NT2/D1 (cell line): Measurements from ENCODE around the gene MACROD1.

ENCODE experiments used
- DNase-seq: peaks from one replicate; pipeline ENCODE4 v3.0.0-alpha.2; 2011; ENCODE audit warnings: low read depth, low spot score
- H3K27me3 ChIP-seq: 2 replicates; pipeline ENCODE4 v1.6.0; 2011; ENCODE audit warnings: mild to moderate bottlenecking; ENCODE audit not compliant: insufficient read length, insufficient read depth
- H3K36me3 ChIP-seq: 2 replicates; pipeline ENCODE4 v1.6.1; 2011; ENCODE audit warnings: mild to moderate bottlenecking, low read length, mixed read lengths; ENCODE audit not compliant: insufficient read depth, insufficient read length
- H3K4me1 ChIP-seq: 2 replicates; pipeline ENCODE4 v1.5.1; 2011; ENCODE audit not compliant: insufficient read depth, insufficient read length
- H3K4me3 ChIP-seq: 2 replicates; pipeline ENCODE4 v1.5.1; 2011; ENCODE audit warnings: low read depth; ENCODE audit not compliant: insufficient read length
- H3K9ac ChIP-seq: 2 replicates; pipeline ENCODE4 v1.6.0; 2011; ENCODE audit warnings: low read depth; ENCODE audit not compliant: insufficient read length
- H3K9me3 ChIP-seq: 2 replicates; pipeline ENCODE4 v1.5.1; 2011; ENCODE audit warnings: mild to moderate bottlenecking, low read length; ENCODE audit not compliant: insufficient read depth
- SUZ12 ChIP-seq: IDR thresholded peaks from 2 replicates; pipeline ENCODE4 v1.6.1; 2011; ENCODE audit not compliant: insufficient read length, insufficient read depth; ENCODE audit errors: extremely low read depth
- YY1 ChIP-seq: IDR thresholded peaks from 2 replicates; pipeline ENCODE4 v1.6.1; 2011; ENCODE audit not compliant: insufficient read length, insufficient read depth
- ZNF274 ChIP-seq: IDR thresholded peaks from 2 replicates; pipeline ENCODE4 v1.6.1; 2011; ENCODE audit warnings: mild to moderate bottlenecking, low read depth, low read length

The MACROD1 gene

DNA sequence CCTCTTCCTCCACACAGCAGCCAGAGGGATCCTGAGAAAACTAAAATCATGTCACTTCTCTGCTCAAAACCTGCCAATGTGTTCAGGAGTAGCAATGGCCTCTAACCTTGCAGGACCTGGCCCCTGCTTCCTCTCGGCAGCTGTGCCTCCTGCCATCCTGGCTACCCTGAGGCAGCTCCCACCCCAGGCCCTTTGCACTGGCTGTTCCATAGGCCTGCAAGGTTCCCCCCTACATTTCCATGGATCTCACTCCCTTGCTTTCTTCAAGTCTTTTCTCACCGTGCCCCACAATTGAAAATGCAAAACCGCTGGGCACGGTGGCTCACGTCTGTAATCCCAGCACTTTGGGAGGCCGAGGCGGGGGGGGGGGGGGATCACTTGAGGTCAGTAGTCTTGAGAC, 18.0 kb upstream of the MACROD1 start:
- Histone ChIP-seq H3K4me1 (peaks cover 12% of the 10 kb centered on the region), H3K4me3 (peak overlapping the region; percentile 10), H3K9me3 (peaks cover 12% of the 10 kb centered on the region; the same call in 1 of the 2 replicates), H3K9ac (peak overlapping the region; percentile 44), H3K36me3 (peaks cover 25% of the 10 kb centered on the region), H3K27me3 (no peaks in the 10 kb centered on the region)
- TF ChIP-seq YY1 = no peak
- DNase-seq = no peak

DNA sequence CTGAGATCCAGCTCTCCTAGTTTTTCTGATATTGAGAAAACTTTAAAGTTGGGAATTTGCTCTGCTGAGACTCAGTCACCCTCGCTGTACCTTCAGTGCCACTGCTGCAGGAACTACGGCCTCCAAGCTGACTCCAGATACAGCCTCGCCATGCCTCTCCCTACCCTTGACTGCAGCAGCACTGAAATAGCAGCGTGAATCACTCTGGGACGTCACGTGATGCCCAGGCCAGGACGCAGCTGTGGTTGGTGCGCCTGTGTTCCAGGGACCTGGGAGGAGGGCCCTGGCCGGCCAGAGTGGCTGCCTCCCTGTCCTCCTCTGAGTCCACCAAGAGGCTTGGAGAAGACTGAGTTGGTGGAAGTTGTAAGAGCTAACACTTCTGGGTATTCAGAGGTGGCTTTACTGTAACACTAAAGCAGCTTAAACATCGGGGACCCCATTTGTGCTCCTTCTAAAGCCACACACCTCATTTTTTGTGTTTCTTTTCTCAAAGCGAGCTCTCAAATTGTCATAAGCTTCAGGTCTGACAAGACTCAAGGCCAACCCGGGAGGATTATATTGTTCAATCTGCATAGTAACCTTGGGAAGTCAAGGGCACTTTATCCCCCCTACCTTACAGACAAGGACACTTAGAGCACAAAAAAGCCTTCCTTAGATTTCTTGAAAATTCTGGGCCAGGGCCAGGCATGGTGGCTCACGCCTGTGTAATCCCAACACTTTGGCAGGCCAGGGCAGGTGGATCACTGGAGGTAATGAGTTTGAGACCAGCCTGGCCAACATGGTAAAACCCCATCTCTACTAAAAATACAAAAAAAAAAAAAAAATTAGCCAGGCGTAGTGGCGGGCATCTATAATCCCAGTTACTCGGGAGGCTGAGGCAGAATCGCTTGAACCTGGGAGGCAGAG, 15.8 kb upstream of the MACROD1 start:
- TF ChIP-seq YY1 (no peak), ZNF274 (no peak), SUZ12 (no peak)
- no peak for DNase-seq
- H3K36me3 ChIP-seq = peaks cover 19% of the 10 kb centered on the region
- peaks cover 12% of the 10 kb centered on the region for H3K4me1 ChIP-seq
- no peaks in the 10 kb centered on the region for H3K27me3 ChIP-seq
- H3K9me3 ChIP-seq = peaks cover 13% of the 10 kb centered on the region; the same call in 1 of the 2 replicates
- no peak overlapping the region for H3K4me3 ChIP-seq
- peak overlapping the region; percentile 1 for H3K9ac ChIP-seq

DNA sequence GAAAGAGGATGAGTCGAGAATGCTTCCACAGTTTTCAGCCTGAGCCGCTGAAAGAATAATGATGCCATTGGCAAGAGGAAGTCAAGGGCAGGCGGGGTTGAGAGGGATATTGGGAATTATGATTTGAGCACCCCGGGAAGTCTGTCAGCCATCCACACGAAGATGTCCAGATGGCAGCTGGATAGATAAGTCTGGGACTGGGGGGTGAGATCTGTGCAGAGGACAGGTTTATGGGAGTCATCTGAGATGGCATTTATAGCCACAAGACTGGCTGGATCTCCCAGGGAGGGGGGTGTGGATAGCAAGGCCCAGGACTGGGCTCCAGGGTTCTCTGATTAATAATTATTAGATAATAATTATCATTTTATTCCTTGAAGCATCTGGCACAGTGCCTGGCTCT, 15.0 kb upstream of the MACROD1 start:
- DNase-seq = no peak
- peaks cover 19% of the 10 kb centered on the region for H3K36me3 ChIP-seq
- no peak overlapping the region for H3K4me3 ChIP-seq
- H3K27me3 ChIP-seq = no peaks in the 10 kb centered on the region
- H3K9ac ChIP-seq = no peak overlapping the region
- no peak for TF ChIP-seq YY1
- no peak for TF ChIP-seq SUZ12
- no peak for TF ChIP-seq ZNF274
- peaks cover 12% of the 10 kb centered on the region for H3K4me1 ChIP-seq
- peaks cover 13% of the 10 kb centered on the region; the same call in 1 of the 2 replicates for H3K9me3 ChIP-seq

DNA sequence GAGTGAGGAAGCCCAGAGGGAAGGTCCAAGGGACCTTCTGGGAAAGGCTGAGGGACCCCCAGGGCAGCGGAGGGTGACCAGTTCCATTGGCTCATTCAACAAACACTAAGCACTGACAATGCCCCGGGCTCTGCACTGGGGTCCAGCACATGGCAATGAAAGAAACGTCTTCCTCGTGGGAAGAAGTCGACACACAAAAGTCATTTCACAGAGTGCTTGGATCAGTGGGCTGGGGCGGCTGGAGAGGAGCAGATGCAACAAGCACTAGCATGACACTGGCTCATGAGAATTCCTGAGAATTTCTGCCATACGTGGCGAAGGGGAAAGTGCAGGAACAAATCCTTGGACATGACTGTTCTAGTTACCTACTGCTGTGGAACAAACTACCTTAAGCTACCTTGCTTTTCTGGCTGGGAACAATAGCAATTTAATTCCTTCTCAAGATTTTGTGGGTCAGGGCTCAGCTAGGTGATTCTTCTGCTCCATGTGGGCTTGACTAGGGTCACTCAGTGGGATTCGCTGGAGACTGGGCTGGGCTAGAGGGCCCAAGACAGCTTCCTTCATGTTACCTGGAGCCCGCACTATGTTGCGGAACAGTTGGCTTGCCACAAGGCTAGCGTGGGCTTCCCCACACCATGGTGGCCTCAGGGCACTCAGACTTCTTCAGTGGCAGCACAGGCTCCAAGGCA, 13.2 kb upstream of the MACROD1 start:
- no peaks in the 10 kb centered on the region for H3K27me3 ChIP-seq
- H3K36me3 ChIP-seq = peaks cover 19% of the 10 kb centered on the region
- H3K9ac ChIP-seq = no peak overlapping the region
- no peak for DNase-seq
- TF ChIP-seq YY1 (no peak), SUZ12 (no peak), ZNF274 (no peak)
- H3K9me3 ChIP-seq = peaks cover 21% of the 10 kb centered on the region; the same call in 1 of the 2 replicates
- peaks cover 12% of the 10 kb centered on the region for H3K4me1 ChIP-seq
- H3K4me3 ChIP-seq = no peak overlapping the region

DNA sequence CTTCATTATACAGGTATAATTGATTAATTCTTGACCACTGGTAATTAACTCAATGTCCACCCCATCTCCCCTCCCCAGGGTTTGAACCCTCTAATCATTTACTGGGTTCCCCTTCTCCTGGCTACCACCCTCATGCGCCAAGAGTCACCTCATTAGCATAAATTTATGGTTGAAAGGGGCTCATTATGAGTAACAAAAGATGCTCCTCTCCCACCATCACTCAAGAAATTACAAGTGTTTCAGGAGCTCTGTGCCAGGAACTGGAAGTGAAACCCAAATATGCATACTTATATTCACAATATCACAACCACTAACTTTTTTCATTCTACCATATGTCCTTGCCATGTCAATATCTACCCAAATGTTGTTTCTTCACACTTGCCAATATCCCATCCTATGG, 12.3 kb upstream of the MACROD1 start:
- Histone ChIP-seq H3K9ac (no peak overlapping the region), H3K4me3 (no peak overlapping the region), H3K9me3 (peaks cover 30% of the 10 kb centered on the region; the same call in 1 of the 2 replicates), H3K4me1 (peaks cover 5% of the 10 kb centered on the region), H3K27me3 (no peaks in the 10 kb centered on the region), H3K36me3 (peaks cover 19% of the 10 kb centered on the region)
- no peak for DNase-seq
- TF ChIP-seq ZNF274 (no peak), SUZ12 (no peak), YY1 (no peak)

DNA sequence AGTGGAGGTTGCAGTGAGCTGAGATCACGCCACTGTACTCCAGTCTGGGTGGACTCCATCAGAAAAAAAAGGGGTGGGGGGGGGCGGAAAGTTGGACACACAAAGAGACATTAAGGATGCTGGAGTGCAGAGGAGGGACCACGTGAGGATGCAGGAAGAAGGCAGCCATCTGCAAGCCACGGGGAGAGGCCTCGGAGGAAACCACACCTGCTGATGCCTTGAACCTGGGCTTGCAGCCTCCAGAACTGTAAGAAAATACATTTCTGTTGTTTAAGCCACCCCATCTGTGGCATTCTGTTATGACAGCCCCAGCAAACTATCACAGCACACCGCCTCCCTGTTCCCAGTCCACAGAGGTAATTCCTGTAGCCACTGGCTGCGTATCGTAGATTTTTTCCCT, 10.8 kb upstream of the MACROD1 start:
- Histone ChIP-seq H3K4me3 (no peak overlapping the region), H3K27me3 (no peaks in the 10 kb centered on the region), H3K9ac (no peak overlapping the region), H3K4me1 (peaks cover 2% of the 10 kb centered on the region), H3K36me3 (peaks cover 15% of the 10 kb centered on the region), H3K9me3 (peaks cover 30% of the 10 kb centered on the region; the same call in 1 of the 2 replicates)
- no peak for DNase-seq
- TF ChIP-seq SUZ12 (no peak), YY1 (no peak), ZNF274 (no peak)

DNA sequence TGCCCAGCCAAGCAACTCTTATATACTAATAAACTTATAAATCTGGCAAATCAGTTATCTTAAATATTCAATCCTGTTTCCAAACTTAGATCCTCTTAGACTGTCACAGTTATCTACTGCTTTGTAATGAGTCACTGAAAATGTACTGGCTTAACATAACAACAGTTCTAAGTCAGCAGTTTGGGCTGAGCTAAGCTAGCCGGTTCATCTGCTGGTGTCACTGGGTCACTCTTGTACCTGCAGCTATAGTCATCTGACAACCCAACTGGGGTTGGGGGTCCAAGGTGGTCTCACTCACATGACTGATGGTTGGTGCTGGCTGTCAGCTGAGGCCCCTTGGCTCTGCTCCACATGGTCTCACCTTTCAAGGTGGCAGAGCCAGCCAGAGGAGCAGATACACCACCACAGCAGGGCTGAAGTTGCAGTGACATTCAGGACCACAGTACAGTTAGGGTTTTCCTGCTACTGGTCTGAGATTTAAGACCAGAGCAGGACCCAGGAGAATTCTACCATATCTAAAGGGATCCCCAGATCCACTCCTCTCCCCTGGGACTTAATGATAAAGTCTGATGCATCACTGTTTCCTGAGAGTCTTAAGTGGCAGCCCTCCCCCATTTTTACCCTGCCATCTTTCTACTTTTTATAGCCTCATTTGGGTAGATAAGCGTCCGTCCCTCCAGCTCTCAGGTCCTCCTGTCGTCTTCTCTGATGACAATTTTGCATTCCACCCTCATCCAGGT, 7.9 kb upstream of the MACROD1 start:
- Histone ChIP-seq H3K9me3 (peaks cover 17% of the 10 kb centered on the region; the same call in 1 of the 2 replicates), H3K9ac (no peak overlapping the region), H3K36me3 (no peaks in the 10 kb centered on the region), H3K4me1 (no peaks in the 10 kb centered on the region), H3K4me3 (no peak overlapping the region), H3K27me3 (no peaks in the 10 kb centered on the region)
- TF ChIP-seq SUZ12 = no peak
- TF ChIP-seq YY1 = no peak
- TF ChIP-seq ZNF274 = no peak
- DNase-seq = no peak
